IPS-20b (cell line): ENCODE measurements around the gene EPS8L3.
"Not testable (repeated sequence)": the region's sequence is repeated elsewhere in the genome, so short reads cannot be mapped to it uniquely, and the experiment has no call there.

Experiments
- H3K27ac ChIP-seq: one replicate; pipeline ENCODE4 v1.5.1; 2013; ENCODE audit warnings: low read length
- H3K27me3 ChIP-seq: 2 replicates; pipeline ENCODE4 v1.6.1; 2013; ENCODE audit warnings: mild to moderate bottlenecking, low read length, inconsistent platforms; ENCODE audit not compliant: insufficient read depth
- H3K36me3 ChIP-seq: 2 replicates; pipeline ENCODE4 v1.6.1; 2013; ENCODE audit warnings: low read depth, mild to moderate bottlenecking, inconsistent platforms, low read length, moderate library complexity; ENCODE audit not compliant: insufficient read depth
- H3K4me1 ChIP-seq: 2 replicates; pipeline ENCODE4 v1.6.1; 2013; ENCODE audit warnings: mild to moderate bottlenecking, control low read depth, inconsistent platforms, low read length, moderate library complexity; ENCODE audit not compliant: insufficient read depth
- H3K4me3 ChIP-seq: 2 replicates; pipeline ENCODE4 v1.5.1; 2013; ENCODE audit warnings: mild to moderate bottlenecking, low read length, inconsistent platforms
- H3K9ac ChIP-seq: 2 replicates; pipeline ENCODE4 v1.6.1; 2013; ENCODE audit warnings: low read depth, mild to moderate bottlenecking, inconsistent platforms, low read length, moderate library complexity
- H3K9me3 ChIP-seq: 2 replicates; pipeline ENCODE4 v1.6.1; 2013; ENCODE audit warnings: mild to moderate bottlenecking, low read depth, low read length, inconsistent platforms; ENCODE audit not compliant: insufficient read depth

EPS8L3 gene

GRCh38 chr1:109773900-109774485 is 10.3 kb upstream of the EPS8L3 start:
- no peak overlapping the region for H3K4me3 ChIP-seq
- no peaks in the 10 kb centered on the region for H3K9me3 ChIP-seq
- no peak overlapping the region for H3K9ac ChIP-seq
- no peaks in the 10 kb centered on the region for H3K36me3 ChIP-seq
- no peak overlapping the region for H3K27ac ChIP-seq
- 0 out of 2 replicates have a peak, but pooled peaks cover 10% of the 10 kb centered on the region for H3K27me3 ChIP-seq
- H3K4me1 ChIP-seq: no peaks in the 10 kb centered on the region

GRCh38 chr1:109773203-109773899 is 9.6 kb upstream of the EPS8L3 start:
- H3K36me3 ChIP-seq: no peaks in the 10 kb centered on the region
- H3K4me1 ChIP-seq: no peaks in the 10 kb centered on the region
- no peaks in the 10 kb centered on the region for H3K9me3 ChIP-seq
- no peak overlapping the region for H3K27ac ChIP-seq
- H3K4me3 ChIP-seq: no peak overlapping the region
- no peak overlapping the region for H3K9ac ChIP-seq
- H3K27me3 ChIP-seq: 0 out of 2 replicates have a peak, but pooled peaks cover 10% of the 10 kb centered on the region

GRCh38 chr1:109772658-109773202 is 9.0 kb upstream of the EPS8L3 start:
- no peaks in the 10 kb centered on the region for H3K9me3 ChIP-seq
- no peak overlapping the region for H3K9ac ChIP-seq
- no peak overlapping the region for H3K4me3 ChIP-seq
- H3K4me1 ChIP-seq: no peaks in the 10 kb centered on the region
- H3K27me3 ChIP-seq: 0 out of 2 replicates have a peak, but pooled peaks cover 10% of the 10 kb centered on the region
- H3K27ac ChIP-seq: no peak overlapping the region
- H3K36me3 ChIP-seq: no peaks in the 10 kb centered on the region

- Histone ChIP-seq H3K4me3 (no peak overlapping the region), H3K9ac (no peak overlapping the region), H3K27me3 (0 out of 2 replicates have a peak, but pooled peaks cover 10% of the 10 kb centered on the region), H3K9me3 (no peaks in the 10 kb centered on the region), H3K36me3 (no peaks in the 10 kb centered on the region), H3K27ac (no peak overlapping the region), H3K4me1 (no peaks in the 10 kb centered on the region)
Observed at GRCh38 chr1:109771712-109772657, 8.3 kb upstream of the EPS8L3 start.

GRCh38 chr1:109770331-109771095 is 6.8 kb upstream of the EPS8L3 start:
- H3K9me3 ChIP-seq: no peaks in the 10 kb centered on the region
- H3K9ac ChIP-seq: no peak overlapping the region
- H3K36me3 ChIP-seq: no peaks in the 10 kb centered on the region
- 0 out of 2 replicates have a peak, but pooled peaks cover 10% of the 10 kb centered on the region for H3K27me3 ChIP-seq
- no peaks in the 10 kb centered on the region for H3K4me1 ChIP-seq
- H3K27ac ChIP-seq: no peak overlapping the region
- no peak overlapping the region for H3K4me3 ChIP-seq

- Histone ChIP-seq H3K9ac (no peak overlapping the region), H3K4me1 (no peaks in the 10 kb centered on the region), H3K27me3 (0 out of 2 replicates have a peak, but pooled peaks cover 10% of the 10 kb centered on the region), H3K36me3 (no peaks in the 10 kb centered on the region), H3K4me3 (no peak overlapping the region), H3K9me3 (no peaks in the 10 kb centered on the region), H3K27ac (no peak overlapping the region)
Observed at GRCh38 chr1:109769330-109770078, 5.8 kb upstream of the EPS8L3 start.

- Histone ChIP-seq H3K36me3 (no peaks in the 10 kb centered on the region), H3K4me3 (no peak overlapping the region), H3K9ac (no peak overlapping the region), H3K4me1 (no peaks in the 10 kb centered on the region), H3K9me3 (no peaks in the 10 kb centered on the region), H3K27ac (no peak overlapping the region), H3K27me3 (0 out of 2 replicates have a peak, but pooled peaks cover 10% of the 10 kb centered on the region)
Observed at GRCh38 chr1:109768820-109769219, 5.1 kb upstream of the EPS8L3 start.

- Histone ChIP-seq H3K4me1 (no peaks in the 10 kb centered on the region), H3K27ac (no peak overlapping the region), H3K27me3 (0 out of 2 replicates have a peak, but pooled peaks cover 7% of the 10 kb centered on the region), H3K4me3 (no peak overlapping the region), H3K9me3 (no peaks in the 10 kb centered on the region), H3K36me3 (no peaks in the 10 kb centered on the region), H3K9ac (no peak overlapping the region)
Observed at GRCh38 chr1:109768335-109768650, 4.6 kb upstream of the EPS8L3 start.

GRCh38 chr1:109767637-109768334 is 4.1 kb upstream of the EPS8L3 start:
- Histone ChIP-seq H3K27ac (no peak overlapping the region), H3K27me3 (0 out of 2 replicates have a peak, but pooled peaks cover 2% of the 10 kb centered on the region), H3K4me1 (no peaks in the 10 kb centered on the region), H3K4me3 (no peak overlapping the region), H3K36me3 (no peaks in the 10 kb centered on the region), H3K9ac (no peak overlapping the region), H3K9me3 (no peaks in the 10 kb centered on the region)

GRCh38 chr1:109766991-109767636 is 3.4 kb upstream of the EPS8L3 start:
- not testable (repeated sequence) for H3K9ac ChIP-seq, H3K27ac ChIP-seq, H3K27me3 ChIP-seq, H3K4me3 ChIP-seq, H3K9me3 ChIP-seq, H3K36me3 ChIP-seq, H3K4me1 ChIP-seq
